Activated CD4-positive, alpha-beta T cell treated with anti-CD3 and anti-CD28 coated beads, Interleukin-2, Interleukin-4, amounts not matched to agents 100 ng/mL and 50 ng/mL, durations not matched to agents 16 hours and 8 hours (primary cell): Measurements from ENCODE around the gene THAP6.
"Not testable (repeated sequence)": the region's sequence is repeated elsewhere in the genome, so short reads cannot be mapped to it uniquely, and the experiment has no call there.

Source experiments
- DNase-seq: peaks from one replicate; pipeline ENCODE4 v3.0.0-alpha.2; 2020; ENCODE audit warnings: low spot score

THAP6 gene, protein sequence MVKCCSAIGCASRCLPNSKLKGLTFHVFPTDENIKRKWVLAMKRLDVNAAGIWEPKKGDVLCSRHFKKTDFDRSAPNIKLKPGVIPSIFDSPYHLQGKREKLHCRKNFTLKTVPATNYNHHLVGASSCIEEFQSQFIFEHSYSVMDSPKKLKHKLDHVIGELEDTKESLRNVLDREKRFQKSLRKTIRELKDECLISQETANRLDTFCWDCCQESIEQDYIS

DNA sequence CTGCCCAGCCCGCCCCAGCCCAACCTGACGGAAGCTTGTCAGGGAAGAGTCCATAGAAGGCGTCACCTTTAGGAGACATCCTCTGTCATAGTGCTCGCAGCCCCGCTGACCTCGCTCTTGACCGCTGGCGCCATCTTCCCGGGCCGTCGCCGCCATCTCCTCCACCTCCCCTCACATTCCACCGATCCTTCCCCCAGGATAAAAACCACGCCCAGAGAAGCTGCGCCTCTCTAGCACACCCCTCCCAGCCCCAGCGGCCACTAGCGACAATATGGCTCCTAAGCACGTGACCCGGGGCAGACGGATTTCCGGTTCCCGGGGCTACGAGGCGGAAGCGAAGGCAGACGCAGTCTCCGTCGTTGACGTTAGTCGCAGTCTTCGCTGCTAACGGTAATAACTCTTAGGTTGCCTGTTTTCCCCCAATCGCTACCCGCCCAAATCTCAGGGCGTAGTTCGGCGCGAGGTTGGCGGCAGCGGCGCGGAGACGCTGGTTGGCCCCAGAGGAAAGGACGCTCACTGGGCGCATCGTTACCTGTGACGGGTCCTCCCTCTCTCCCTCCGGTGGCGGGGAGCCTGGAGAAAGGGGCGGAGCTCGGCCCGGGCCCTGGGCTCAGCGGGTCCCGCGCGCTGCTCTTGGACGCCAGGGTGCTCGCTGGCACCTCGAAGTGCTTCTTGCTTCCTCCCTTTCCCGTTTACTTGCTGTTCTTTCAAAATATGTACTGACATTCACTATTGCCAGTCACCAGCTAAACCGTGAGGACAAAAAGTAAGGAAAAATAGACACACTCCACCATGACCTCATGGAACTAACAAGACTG is at the start of gene THAP6, which contains the start of gene RCHY1:
TSS of gene THAP6 (plus strand) at position 343 of the 818 bp plus-strand sequence. CDS start 980 bp downstream, outside the sequence.
TSS of gene RCHY1 (minus strand) at position 273 of the 818 bp plus-strand sequence. CDS start at position 156, 117 bp downstream.
- peak; percentile 93 for DNase-seq

DNA sequence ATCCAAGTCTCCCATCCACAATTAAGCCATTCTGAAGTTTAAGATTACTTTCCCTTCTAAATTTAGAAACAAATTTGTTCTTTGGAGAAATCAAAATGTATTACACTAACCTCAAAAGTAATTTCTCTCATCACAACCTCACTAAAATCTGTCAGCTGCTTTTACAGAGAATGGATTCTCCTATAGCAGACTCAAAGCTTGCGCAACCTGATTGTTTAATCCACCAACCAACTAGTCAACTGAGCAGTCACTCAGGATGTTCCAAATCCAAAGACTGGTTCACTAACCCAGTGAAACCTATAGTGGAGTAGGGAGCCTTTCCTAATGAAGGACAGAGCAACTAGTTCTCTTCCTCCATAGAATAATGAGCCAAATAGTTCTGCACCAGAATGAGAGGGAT is 44.4 kb upstream of the THAP6 start:
- no peak for DNase-seq

DNA sequence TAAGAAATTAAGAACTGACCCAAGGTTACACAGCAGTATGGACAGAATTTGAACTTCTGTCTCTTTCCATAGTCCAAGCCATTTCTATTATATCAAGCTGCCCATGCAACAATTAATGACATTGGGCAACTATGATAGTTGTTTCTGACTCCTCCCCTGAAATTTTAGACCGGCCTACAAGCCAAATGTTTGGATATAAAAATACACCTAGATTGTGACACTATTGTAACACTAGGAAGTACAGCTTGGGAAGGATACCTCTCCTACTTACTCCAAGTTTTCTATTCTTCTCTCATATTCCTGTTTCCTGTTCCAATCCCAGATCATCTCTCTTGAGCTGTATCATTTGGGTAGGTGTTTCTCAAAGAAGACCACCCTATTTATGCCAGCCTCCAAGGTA is 43.5 kb upstream of the THAP6 start:
- no peak for DNase-seq

DNA sequence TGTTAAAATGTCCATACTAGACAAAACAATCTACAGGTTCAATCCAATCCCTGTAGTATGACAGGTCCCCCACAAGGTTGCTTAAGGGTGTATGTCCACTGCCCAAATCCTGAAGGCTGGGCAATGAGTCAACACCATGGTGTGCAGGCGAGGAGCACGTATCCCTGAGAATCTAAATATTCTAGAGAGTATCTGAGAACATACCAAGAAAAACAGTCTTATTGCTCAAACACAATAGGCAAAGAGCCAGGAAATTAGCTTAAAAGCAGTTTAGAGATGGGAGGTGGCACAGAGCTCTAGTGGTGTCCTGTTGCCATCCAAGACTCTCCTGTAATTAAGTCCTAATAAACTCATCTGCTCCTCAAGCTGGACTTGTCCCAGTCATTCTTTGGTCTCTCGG is 37.1 kb upstream of the THAP6 start:
- no peak for DNase-seq

DNA sequence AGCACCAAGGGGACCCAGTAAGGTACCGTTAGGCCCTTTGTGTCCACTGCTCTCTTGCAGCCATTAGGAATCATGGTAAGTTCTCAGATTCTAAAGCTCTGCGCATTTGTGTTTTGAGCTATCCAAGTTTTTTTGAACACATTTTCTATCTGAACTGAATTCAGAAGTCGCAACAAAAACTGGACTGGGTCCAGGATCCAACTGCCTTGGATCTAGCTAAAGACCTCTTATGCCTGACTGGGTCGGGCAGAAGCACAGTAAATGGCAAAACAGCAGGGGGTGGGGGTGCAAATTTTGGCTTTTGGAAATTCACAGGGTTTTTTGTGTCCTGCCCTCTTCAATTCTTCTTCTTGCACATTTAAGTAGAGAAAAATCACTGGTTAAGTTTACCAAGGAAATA is 30.1 kb upstream of the THAP6 start:
- DNase-seq = no peak

DNA sequence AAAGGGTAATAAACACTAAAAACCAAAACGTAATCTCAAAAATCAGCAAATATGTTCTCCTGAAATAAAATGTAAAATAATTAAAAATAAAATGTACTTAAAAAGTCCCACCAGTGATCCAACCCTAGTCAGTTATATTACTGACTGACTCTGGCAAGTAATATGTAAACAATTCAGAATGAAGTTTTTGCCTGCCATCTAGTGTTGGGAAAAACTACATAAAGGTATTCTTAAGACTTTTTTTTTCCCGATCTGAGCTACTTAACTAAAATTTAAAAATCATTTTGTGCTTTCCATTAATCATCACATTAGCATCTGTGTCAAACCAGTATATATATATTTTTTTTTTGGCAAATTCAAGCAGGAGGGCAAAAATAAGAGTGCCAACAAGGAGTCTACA is 24.1 kb upstream of the THAP6 start:
- no peak for DNase-seq

DNA sequence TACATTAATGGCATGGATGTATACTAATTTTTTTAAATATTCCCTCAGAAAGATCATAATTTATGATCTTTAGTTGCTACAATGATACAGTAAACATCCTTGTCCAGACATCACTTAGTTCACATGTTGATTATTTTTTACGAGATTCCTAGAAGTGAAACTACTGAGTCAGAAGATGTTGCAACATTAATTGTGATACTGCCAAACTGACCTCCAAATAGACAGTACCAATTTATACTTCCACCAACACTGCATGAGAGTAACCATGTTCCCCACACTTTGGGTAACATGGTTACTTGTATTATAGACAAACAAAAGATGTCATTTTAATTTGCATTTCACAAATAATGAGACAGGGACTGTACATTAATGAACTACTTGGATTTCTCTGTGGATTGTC is 19.7 kb upstream of the THAP6 start:
- peak; percentile 19 for DNase-seq

DNA sequence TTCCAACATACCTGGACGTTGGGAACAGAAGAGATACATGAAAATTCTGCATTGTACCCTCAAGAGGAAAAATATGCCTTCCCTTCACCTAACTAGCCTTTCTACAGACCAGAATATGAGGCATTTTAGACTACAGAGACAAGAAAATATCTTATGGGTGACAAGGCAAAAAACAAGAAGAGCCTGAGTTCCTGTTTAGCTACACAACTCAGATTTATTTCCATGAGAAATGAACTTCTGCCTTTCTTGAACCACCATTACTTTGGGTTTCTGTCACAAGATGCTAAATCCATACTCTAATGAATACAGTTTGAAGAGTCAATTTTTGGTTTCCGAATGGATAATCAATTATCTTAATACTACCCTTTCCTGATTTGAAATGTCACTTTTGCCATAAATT is 18.8 kb upstream of the THAP6 start:
- no peak for DNase-seq

DNA sequence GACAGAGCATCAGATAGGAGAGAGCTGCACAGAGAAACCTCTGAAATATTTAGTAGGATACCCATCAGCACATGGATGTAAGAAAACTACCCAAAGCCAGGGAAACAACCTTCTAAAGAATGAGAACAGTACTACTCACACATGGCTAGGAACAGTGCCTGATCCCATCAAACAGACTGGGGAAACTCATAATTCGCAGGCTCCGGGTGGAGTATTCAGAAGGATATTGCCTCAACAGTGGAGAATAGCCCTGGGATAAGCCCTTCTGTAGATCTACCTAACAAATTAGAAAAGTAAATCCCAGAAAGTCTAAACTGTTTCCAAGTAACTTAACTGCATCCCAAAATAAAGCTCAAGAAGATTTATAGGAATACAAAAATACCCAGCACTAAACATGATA is 17.9 kb upstream of the THAP6 start:
- DNase-seq = no peak

DNA sequence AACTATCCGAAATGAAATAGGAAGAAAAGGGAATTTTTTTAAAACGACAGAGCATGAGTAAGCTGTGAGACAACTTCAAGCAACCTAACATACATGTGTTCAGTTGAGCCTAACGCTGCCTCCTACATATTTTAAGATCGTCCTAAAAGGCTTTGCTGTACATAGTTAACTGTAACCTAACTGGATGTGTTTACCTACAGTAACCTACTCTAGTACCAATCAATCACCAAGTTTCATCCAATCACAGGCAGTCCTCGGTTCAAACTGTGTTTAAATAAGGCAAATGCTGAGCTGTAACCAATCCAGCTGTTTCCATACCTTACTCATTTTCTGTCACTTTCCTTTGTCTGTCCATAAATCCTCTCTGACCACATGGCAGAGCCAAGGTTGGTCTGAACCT is 17.1 kb upstream of the THAP6 start:
- DNase-seq = no peak

DNA sequence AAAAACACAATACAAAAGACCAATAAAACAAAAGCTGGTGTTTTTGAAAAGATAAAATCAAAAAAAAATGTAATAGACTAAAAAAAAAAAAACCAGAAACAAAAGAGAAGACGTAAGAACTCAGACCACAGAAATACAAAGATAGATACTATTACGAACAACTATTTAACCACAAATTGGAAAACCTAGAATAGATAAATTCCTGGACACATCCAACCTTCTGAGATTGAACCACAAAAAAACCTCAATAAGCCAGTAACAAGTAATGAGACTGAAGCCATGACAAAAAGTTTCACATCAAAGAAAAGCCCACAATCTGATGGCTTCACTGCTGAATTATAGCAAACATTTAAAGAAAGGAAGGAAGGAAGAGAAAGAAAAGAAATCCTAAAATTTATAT is 16.2 kb upstream of the THAP6 start:
- no peak for DNase-seq

DNA sequence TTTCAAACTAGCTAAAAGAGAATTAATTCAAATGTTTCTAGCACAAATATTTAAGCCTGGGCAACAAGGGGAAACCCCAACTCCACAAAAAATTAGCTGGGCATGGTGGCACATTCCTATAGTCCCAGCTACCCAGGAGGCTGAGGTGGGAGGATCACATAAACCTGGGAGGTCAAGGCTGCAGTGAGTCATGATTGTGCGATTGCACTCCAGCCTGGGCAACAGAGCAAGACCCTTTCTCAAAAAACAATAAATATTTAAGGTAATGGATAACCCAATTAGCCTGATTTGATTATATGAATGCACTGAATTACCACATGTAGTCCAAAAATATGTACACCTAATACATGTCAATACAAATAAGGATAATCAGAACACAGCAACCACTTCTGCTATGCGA is 14.4 kb upstream of the THAP6 start:
- no peak for DNase-seq

DNA sequence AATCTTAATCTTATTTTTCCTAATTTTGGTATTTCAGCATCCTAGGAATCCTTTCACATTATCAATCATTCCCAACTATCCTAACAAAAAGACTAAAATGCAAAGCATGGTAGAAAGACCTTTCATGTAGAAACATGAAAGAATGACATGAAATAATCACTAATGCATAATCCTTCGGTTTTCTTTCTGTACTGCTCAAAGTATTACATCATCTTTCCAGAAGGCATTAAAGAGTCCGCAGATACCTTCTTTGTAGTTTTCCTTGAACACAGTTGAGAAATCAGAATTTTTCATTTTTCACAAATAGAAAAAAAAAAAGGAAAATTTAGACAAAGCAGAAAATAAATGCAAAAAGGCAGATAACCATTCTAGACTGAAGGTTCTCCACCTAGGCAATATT is 11.6 kb upstream of the THAP6 start:
- DNase-seq = no peak

DNA sequence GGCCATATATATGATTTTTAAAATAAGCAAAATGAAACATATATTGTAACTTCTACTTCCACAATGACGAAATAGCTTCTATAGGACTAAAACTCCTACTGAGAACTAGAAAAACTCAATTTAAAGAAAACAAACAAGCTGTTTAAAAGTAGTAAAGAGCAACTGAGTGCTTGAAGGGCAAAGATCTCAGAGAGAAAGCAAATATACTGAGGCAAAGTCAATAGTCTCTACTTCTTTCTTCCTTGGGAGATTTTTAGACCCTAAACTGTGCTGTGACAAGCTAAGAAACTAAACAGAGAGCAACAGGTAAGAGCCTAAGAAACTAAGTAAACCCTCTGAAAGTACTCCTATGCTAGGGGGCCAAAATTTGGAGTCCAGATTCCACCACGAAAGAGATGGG is 8.6 kb upstream of the THAP6 start:
- no peak for DNase-seq

DNA sequence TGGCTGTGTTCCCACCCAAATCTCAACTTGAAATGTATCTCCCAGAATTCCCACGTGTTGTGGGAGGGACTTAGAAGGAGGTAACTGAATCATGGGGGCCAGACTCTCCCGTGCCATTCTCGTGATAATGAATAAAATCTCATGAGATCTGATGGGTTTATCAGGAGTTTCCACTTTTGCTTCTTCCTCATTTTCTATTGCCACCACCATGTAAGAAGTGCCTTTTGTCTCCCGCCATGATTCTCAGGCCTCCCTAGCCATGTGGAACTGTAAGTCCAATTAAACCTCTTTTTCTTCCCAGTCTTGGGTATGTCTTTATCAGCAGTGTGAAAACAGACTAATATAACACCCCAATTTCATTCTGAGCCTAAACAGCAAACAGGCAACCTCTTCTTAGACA is 4.7 kb upstream of the THAP6 start:
- not testable (repeated sequence) for DNase-seq

DNA sequence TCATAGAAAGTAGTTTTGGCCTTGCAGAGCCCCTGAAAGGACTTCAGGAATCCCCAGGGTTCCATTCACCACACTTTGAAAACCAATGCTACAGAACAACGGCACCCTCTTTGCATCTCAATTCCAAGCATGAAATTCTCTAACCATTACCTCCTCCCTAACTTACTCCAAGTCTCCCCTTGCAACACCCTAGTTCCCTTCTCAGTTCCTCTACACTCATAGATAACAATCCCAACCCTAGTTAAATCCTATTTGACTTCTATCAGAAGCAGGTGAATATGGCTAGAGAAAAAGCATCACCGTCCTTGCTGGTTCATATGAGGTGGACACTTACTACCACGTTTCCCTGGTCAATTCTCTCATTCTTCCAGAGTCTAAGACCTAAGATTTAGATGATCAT is 2.4 kb upstream of the THAP6 start:
- no peak for DNase-seq

DNA sequence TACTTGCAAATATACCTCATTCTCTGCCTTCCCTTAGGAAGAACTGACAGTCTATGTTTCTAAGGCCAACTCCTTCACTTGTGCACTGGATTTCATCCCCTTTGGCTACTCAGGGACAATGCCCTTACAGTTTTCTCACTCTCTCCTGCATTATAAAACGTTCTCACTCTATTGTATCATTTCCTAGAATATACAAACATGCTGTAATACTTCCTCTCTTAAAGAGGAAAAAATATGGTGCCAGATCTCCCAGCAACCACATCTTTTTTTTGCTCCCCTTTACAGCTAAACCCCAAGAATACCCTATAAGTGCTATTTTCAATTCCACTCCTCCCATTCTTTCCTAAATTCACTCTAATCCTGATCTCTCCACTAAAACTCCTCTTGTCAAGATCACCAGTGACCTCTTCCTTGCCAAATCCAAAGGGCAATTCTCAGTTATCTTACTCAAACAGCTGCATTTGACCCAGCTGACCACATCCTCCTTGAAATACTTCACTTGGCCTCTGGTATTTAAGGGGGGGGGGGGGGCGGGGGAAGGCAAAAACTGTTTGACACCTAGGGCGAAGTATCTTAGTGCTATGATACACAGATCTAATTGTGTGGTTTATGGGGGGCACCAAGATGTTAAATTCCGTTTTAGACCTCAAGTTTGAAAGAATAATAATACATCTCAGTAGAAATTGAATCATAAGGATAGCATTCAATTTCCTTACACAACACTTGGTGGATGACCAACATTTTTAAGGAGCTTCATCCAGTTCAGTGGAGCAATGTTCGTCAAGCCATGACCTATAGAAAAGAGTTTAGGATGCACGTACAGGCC is 1.7 kb upstream of the THAP6 start:
- DNase-seq = peak; percentile 26

DNA sequence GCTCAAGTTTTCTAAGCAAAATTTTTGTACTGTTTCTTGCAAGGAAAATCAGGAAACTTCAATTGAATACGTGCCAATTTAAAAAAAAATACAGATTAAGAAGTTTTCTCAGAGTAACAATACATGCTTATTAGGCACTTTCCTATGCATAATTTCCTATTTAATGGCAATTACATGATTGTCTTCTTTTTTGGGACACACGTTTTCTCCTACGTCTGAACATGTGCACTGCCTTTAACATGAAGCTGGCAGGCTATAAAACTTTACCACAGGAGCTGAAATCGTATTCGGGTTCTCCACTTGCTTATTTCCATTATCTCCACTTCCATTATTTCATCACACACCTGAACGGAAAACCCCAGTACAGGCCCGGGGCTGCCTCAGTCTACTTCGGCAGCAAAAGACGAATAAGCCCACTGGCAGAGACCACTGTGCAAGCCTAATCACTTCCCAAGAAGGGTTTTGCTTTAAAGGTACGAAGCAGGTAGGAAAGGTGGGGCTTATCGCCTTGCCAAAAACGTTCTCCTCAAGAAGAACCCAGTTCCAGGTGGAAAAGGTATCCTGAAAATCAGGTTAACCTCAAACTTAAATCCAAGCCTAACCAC is 645 bp upstream of the THAP6 start:
- DNase-seq = no peak

DNA sequence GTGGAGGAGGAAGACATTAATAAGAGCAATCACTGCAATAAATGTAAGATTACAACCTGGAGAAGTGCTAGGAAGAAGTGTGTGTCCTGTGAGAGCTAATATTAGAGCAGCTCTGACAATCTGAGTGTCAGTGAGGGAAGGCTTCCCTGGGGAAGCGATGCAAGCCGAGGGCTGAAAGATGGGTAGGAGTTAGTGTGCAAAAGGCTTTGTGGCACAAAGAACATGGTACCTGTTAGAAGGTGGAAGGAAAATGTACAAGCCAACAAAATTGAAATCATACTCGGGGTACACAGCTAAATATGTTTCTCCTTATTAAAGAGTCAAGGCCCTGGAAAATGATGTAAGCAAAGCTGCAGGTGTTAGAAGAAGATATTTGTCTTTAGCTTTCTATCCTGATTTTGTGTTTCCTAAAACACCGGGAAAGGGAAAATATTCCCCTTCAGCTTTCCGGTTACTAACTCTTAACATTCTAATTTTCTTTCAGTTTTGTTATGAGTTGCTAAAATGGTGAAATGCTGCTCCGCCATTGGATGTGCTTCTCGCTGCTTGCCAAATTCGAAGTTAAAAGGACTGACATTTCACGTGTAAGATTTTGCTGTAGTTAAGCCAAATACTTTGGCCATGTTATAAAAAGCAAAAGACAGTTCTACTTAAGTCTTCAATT is 808 bp downstream of the THAP6 start:
- DNase-seq = peak; percentile 60

DNA sequence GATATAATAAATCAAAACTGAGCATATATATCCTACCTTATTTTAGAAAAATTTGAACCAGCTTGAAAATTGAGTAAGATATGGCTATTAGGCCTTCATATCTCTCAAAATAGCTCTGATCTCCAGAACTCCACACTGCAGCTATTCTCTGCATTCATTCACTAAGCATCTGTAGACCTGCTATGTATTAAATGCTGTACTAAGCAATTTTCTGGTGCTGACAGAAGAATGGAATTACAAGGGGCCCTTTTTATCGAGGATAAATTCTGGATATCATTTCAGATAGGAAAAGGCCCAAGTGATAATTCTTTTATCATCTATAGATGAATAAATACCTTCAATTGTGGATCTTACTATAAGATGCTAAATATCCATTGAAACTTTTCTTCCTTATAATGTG is 1.9 kb downstream of the THAP6 start:
- DNase-seq = no peak

DNA sequence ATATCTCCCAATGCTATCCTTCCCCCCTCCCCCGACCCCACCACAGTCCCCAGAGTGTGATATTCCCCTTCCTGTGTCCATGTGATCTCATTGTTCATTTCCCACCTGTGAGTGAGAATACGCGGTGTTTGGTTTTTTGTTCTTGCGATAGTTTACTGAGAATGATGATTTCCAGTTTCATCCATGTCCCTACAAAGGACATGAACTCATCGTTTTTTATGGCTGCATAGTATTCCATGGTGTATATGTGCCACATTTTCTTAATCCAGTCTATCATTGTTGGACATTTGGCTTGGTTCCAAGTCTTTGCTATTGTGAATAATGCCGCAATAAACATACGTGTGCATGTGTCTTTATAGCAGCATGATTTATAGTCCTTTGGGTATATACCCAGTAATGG is 5.2 kb downstream of the THAP6 start:
- not testable (repeated sequence) for DNase-seq

DNA sequence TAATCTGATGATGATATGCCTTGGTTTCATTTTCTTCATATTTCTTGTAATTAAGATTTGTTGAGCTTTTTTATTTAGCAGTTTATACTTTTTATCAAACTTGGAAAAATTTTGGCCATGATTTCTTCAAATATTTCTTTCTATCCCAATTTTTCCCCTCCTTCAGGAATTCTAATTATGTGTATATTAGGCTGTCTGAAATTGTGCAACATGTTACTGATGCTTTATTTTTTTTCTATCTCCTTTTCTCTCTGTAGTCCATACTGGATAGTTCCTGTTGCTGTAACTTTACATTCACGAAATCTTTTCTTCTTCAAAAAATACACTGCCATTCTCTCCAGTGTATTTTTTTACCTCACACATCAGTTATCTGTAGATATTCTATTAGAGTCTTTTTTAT is 10.8 kb downstream of the THAP6 start:
- no peak for DNase-seq
